ENCODE data around the gene AMDHD2. TPM values are rescaled to one million over a fixed set of nuclear protein-coding genes. Genes with fewer than 3 reads are reported as not detected.

Gene AMDHD2
- total and polyA plus RNA-seq, 2 of the 8 experiments (the other 6 are each of a cell fraction or from before 2014, with no cell fraction given), result 43.0 to 54.6 TPM

DNA sequence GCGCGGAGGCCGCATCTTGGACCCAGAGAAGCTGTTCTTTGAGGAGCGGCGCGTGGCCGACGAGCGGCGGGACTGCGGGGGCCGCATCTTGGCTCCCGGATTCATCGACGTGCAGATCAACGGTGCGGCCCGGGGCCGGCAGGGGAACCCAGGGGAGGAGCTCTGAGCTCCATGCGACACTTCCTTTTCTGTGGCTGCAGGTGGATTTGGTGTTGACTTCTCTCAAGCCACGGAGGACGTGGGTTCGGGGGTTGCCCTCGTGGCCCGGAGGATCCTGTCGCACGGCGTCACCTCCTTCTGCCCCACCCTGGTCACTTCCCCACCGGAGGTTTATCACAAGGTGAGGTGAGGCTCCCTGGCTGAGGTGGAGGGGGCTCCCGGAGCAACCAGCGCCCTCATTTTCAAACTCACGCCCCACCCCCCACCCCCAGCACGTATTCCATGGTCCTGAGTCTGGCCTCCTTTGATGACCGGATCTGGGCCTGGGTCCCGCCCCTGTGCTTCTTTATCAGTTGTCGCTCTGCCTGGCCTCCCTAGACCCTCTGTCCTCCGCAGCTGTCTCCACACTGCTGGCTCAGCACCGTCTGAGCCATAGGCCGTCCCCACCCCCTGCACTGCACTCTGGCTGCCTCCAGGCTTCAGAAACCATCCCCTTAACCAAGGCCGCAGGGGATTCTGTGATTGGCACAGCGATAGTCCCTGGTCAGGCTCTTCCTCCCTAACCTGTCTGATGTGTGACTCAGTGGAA is 787 bp downstream of the AMDHD2 start:
- Histone ChIP-seq H2AFZ (ENCODE audit: low read length) (no peak overlapping the region), H4K5ac (ENCODE audit: insufficient read length, low read depth, low read length) (no peak overlapping the region), H4K20me1 (replicated peaks in 1 of 2; ENCODE audit: control insufficient read depth in 1 of 2, insufficient read depth in 2 of 2, low read length in 2 of 2) (peaks cover 21 to 26% of the 10 kb centered on the region in 2 experiments), H2BK12ac (ENCODE audit: low read depth, low read length) (no peak overlapping the region), H3K4me2 (ENCODE audit: insufficient read depth in 1 of 2, low read depth in 2 of 2, low read length in 2 of 2) (peak overlapping the region; percentile 90), H2BK5ac (ENCODE audit: low read depth, low read length) (no peak overlapping the region), H2BK20ac (ENCODE audit: low read length) (no peak overlapping the region), H3K4me3 (ENCODE audit: extremely low read depth in 1 of 4, insufficient read depth in 2 of 4, low read depth in 3 of 4, low read length in 4 of 4) (peak overlapping the region; percentile 45 to 87 (median 80)), H3K9me3 (ENCODE audit: insufficient read depth in 2 of 2, low read depth in 1 of 2, low read length in 1 of 2) (no peaks in the 10 kb centered on the region), H3K14ac (ENCODE audit: insufficient read length) (no peak overlapping the region), H3K4me1 (replicated peaks in 1 of 4; ENCODE audit: control insufficient read depth in 3 of 4, insufficient read depth in 4 of 4, low read length in 3 of 4) (peaks cover 0 to 10% (median 1%) of the 10 kb centered on the region in 4 experiments; a peak in 5 of 7 replicates), H3K9ac (replicated peaks in 1 of 4; ENCODE audit: extremely low read depth in 1 of 4, low read depth in 3 of 4, low read length in 3 of 4) (peak overlapping the region; percentile 70 to 87 (median 76)), H3K27me3 (replicated peaks in 1 of 4; ENCODE audit: control insufficient read depth in 3 of 4, extremely low read depth in 1 of 4, insufficient read depth in 3 of 4, low read length in 3 of 4) (no peaks in the 10 kb centered on the region), H3K36me3 (ENCODE audit: control insufficient read depth in 2 of 4, insufficient read depth in 4 of 4, low read length in 3 of 4) (peaks cover 2 to 15% (median 5%) of the 10 kb centered on the region in 4 experiments; a peak in 5 of 8 replicates), H4K91ac (replicated peaks; ENCODE audit: insufficient read length, low read length) (no peak overlapping the region), H2BK15ac (ENCODE audit: low read length) (no peak overlapping the region), H3K79me1 (ENCODE audit: low read depth, low read length) (peaks cover 23% of the 10 kb centered on the region), H2AK5ac (ENCODE audit: low read depth, low read length) (no peak overlapping the region), H3K4ac (replicated peaks; ENCODE audit: insufficient read length, low read depth, low read length) (no peak overlapping the region), H3K56ac (replicated peaks; ENCODE audit: insufficient read length, low read depth, low read length) (no peak overlapping the region), H4K8ac (ENCODE audit: extremely low read depth, insufficient read depth, low read length) (peak overlapping the region; percentile 91), H2BK120ac (replicated peaks; ENCODE audit: low read depth, low read length) (no peak overlapping the region), H3K18ac (ENCODE audit: extremely low read depth, low read length) (no peak overlapping the region; the same call in 1 of the 2 replicates), H3K79me2 (ENCODE audit: control insufficient read depth in 1 of 2, insufficient read depth in 2 of 2, low read length in 2 of 2) (peaks cover 10 to 41% of the 10 kb centered on the region in 2 experiments), H3K27ac (ENCODE audit: low read depth, low read length) (no peak overlapping the region), H3K23me2 (ENCODE audit: low read depth, low read length) (peaks cover 5% of the 10 kb centered on the region; the same call in 1 of the 2 replicates), H3K23ac (ENCODE audit: insufficient read length) (no peak overlapping the region)
- ChIA-PET CTCF (ENCODE audit: partially characterized antibody) (interaction anchor here (0.6 to 1.2 kb wide), 6 partner anchors 9 to 88 kb away, joined by 3 to 5 read pairs (median 3); partner anchors contain the start of gene CEMP1), POLR2A (ENCODE audit: partially characterized antibody) (interaction anchor here (0.6 to 7.6 kb wide), 17 partner anchors 10 to 322 kb away, joined by 3 to 108 read pairs (median 4); partner anchors contain the start of genes CEMP1, ECI1, NTN3 and PDPK1)
- no peak for FAIRE-seq
- no peak for DNase-seq (ENCODE audit: low read depth in 1 of 2, low spot score in 2 of 2)
- TF ChIP-seq BACH1 (IDR thresholded peaks at IDR 0.05; ENCODE audit: low read length) (no peak), CTBP2 (IDR thresholded peaks at IDR 0.05; ENCODE audit: borderline replicate concordance, insufficient read depth, insufficient read length, low read length) (no peak), KDM4A (IDR thresholded peaks at IDR 0.05; ENCODE audit: low read depth, low read length, severe bottlenecking) (peak; percentile 34), SP4 (IDR thresholded peaks at IDR 0.05; ENCODE audit: low read length) (no peak), MAFK (IDR thresholded peaks at IDR 0.05; ENCODE audit: low read depth, low read length) (peak; percentile 17; the same call in 1 of the 2 replicates), TAF1 (IDR thresholded peaks at IDR 0.05; ENCODE audit: low read depth, low read length) (0 out of 2 replicates have a peak, but pooled peaks have one; percentile 31)
- TF ChIP-seq, protein P1, sequence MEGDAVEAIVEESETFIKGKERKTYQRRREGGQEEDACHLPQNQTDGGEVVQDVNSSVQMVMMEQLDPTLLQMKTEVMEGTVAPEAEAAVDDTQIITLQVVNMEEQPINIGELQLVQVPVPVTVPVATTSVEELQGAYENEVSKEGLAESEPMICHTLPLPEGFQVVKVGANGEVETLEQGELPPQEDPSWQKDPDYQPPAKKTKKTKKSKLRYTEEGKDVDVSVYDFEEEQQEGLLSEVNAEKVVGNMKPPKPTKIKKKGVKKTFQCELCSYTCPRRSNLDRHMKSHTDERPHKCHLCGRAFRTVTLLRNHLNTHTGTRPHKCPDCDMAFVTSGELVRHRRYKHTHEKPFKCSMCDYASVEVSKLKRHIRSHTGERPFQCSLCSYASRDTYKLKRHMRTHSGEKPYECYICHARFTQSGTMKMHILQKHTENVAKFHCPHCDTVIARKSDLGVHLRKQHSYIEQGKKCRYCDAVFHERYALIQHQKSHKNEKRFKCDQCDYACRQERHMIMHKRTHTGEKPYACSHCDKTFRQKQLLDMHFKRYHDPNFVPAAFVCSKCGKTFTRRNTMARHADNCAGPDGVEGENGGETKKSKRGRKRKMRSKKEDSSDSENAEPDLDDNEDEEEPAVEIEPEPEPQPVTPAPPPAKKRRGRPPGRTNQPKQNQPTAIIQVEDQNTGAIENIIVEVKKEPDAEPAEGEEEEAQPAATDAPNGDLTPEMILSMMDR (IDR thresholded peaks at IDR 0.05; ENCODE audit: control extremely low read depth in 1 of 3, insufficient read depth in 1 of 3, low read depth in 1 of 3, low read length in 3 of 3), result peak in 1 of 3 experiments; percentile 4; a peak in 1 of 4 replicates
- WGBS, 2 experiments (ENCODE audit: extremely low coverage in 1 of 2, insufficient coverage in 1 of 2, insufficient read length in 1 of 2, insufficient replicate concordance in 2 of 2, low coverage in 1 of 2, low lambda C conversion rate in 2 of 2, missing lambda C conversion rate in 1 of 2), result 57% methylated on average over 24 of the region's 41 CpGs; no CpG with 5 or more reads in 1 of the 2 experiments

Measured in H1 (cell line).